ENCODE data around the gene POLD1.
A peak's percentile ranks its signal among the peaks of the same experiment; 100 is the strongest.
"Not testable (repeated sequence)": the region's sequence is repeated elsewhere in the genome, so short reads cannot be mapped to it uniquely, and the experiment has no call there.

The POLD1 gene

DNA sequence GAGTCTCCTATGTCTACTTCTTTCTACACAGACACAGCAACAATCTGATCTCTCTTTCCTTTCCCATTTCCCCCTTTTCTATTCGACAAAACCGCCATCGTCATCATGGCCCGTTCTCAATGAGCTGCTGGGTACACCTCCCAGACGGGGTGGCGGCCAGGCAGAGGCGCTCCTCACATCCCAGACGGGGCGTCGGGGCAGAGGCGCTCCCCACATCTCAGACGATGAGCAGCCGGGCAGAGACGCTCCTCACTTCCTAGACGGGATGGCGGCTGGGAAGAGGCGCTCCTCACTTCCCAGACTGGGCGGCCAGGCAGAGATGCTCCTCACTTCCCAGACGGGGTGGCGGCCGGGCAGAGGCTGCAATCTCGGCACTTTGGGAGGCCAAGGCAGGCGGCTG lies 6.8 kb downstream of the POLD1 start:
- DNase-seq (ENCODE audit: low read depth in 2 of 2), result not testable (repeated sequence)

DNA sequence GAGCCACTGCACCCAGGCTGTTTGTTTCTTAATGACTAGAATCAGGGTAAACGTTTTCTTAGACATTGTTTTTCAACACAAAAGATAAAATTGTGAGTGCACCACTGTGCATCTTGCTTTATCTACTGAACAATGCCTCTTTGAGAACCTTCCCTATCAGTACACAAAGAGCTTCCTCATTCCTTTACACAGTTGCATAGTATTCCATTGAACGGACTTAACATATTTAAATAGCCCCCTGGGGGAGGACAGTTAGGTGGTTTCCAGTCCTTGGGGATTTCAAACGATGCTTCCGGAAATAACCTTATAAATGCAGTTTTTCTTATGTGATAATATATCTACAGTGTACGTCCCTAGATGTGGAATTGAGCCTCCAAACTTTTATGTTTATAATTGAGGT lies 8.6 kb downstream of the POLD1 start:
- no peak for DNase-seq (ENCODE audit: low read depth in 2 of 2)

- DNase-seq (ENCODE audit: low read depth in 2 of 2), result no peak
These were observed 9.4 kb downstream of the POLD1 start for GRCh38 chr19:50393589-50393988.

DNA sequence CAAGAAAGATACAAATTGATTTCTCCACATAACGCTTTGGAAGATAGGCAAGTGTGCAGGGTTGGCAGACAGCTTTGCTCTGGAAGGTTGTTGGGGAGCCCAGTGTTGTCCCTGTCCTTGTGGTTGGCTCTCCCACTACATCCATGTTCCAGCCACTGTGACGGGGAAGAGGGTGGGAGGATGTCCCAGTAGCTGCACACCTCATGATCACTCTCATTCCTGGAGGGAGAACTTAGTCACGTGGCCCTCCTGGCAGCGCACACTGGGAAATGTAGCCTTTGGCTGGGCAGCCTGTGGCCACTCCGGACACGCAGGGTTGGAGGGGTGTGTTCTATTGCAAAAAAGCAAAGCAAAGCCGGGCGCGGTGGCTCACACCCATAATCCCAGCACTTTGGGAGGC lies 9.9 kb downstream of the POLD1 start:
- DNase-seq (ENCODE audit: low read depth in 2 of 2), result no peak

- no peak for DNase-seq (ENCODE audit: low read depth in 2 of 2)
These were observed 14.7 kb downstream of the POLD1 start for GRCh38 chr19:50398675-50399367.

DNA sequence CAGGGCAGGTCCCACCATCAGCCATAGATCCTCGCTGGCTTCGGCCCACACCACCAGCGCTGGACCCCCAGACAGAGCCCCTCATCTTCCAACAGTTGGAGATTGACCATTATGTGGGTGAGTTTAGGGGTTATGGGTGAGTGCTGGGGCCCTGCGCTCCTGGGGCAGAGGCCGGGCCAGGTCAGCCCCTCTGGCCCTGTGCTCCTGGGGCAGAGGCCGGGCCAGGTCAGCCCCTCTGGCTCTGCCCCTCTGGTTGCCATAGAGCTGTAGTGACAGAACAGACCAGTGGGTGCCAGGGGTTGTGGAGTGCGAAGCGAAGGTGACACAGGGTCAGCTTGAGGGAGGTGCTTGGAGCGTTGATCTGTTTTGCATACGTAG lies 15.2 kb downstream of the POLD1 start:
- no peak for DNase-seq (ENCODE audit: low read depth in 2 of 2)

DNA sequence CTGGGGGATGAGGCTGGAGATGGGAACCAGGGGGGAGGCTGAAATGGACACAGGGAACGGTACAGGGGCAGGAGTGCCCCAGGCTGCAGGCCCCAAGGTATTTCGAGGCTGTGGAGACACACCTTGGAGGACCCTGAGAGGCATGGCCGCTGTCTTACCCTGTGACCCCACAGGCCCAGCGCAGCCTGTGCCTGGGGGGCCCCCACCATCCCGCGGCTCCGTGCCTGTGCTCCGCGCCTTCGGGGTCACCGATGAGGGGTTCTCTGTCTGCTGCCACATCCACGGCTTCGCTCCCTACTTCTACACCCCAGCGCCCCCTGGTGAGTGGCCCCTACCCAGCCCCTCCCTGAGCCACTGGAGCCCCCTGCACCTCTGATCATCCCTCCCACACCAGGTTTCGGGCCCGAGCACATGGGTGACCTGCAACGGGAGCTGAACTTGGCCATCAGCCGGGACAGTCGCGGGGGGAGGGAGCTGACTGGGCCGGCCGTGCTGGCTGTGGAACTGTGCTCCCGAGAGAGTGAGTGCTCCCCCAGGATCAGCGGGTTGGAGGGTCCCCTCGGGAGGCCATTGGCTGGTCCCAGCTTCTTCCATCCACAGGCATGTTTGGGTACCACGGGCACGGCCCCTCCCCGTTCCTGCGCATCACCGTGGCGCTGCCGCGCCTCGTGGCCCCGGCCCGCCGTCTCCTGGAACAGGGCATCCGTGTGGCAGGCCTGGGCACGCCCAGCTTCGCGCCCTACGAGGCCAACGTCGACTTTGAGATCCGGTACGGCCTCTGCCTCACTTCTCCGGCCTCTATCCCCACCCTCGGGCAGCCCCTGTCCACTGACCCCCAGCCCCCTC lies 17.7 kb downstream of the POLD1 start:
- no peak for DNase-seq (ENCODE audit: low read depth in 2 of 2)

- no peak for DNase-seq (ENCODE audit: low read depth in 2 of 2)
These were observed 18.6 kb downstream of the POLD1 start for GRCh38 chr19:50402544-50403301.

DNA sequence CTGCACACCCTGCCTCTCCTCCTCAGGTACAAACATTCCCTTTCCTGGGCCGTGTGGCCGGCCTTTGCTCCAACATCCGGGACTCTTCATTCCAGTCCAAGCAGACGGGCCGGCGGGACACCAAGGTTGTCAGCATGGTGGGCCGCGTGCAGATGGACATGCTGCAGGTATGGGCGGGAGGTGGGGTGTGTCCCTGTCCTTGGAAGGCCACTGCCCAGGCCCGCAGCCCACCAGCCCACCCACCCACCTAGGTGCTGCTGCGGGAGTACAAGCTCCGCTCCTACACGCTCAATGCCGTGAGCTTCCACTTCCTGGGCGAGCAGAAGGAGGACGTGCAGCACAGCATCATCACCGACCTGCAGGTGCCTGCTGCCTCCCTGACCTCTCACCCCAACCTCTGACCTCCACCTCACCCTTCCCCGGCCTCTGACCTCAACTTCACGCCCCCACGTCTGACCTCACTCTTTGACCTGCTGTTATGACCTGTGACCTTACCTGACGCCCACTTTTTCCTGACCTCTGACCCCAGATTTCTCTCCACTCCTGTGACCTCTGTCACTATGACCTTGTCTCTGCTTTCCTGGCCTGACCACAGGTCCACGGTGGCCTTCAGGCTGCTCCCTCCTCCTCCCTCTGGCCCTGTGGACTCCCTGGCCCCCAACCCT lies 22.1 kb downstream of the POLD1 start:
- no peak for DNase-seq (ENCODE audit: low read depth in 2 of 2)

DNA sequence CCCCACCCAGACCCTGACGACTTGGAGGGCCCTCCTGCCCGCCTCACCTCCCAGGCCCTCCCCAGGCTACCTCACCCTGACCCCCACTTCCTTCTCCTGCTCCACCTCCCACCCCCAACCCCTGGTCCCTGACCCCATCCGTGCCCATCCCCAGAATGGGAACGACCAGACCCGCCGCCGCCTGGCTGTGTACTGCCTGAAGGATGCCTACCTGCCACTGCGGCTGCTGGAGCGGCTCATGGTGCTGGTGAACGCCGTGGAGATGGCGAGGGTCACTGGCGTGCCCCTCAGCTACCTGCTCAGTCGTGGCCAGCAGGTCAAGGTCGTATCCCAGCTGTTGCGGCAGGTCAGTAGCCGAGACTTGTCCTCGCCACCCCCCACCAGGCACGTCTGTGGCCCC lies 22.7 kb downstream of the POLD1 start:
- DNase-seq (ENCODE audit: low read depth in 2 of 2), result no peak

DNA sequence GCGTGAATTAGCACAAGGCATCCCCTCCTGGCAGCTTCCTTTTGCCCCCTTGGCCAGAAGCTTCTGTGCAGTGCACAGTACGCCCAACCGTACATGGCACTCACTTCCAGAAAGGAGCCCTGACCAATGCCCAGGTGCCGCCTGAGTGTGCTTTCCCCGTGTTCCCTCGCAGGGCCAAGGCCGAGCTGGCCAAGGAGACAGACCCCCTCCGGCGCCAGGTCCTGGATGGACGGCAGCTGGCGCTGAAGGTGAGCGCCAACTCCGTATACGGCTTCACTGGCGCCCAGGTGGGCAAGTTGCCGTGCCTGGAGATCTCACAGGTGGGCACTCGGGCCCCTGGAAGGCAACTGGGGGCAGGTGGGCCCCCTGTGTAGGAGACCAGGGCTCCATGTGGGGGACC lies 25.2 kb downstream of the POLD1 start:
- no peak for DNase-seq (ENCODE audit: low read depth in 2 of 2)

DNA sequence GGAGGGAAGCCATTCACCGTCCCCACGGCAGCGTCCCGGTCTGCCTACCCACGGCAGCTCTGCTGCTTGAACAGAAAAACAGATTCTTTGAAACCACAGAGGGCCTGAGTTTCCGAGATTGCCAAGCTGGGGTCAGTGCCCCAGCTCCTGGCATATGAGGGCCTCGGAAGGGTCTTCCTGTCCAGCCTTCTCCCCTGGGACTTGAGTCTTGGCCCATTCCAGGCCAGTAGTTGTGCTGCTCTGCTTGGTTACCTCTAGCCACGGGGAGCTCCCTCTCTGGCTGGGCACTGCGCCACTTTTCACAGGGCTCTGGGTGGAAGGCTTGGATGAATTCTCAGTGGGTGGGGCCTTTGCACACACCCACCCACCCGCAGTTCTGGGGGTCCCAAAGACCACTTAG lies 26.0 kb downstream of the POLD1 start:
- no peak for DNase-seq (ENCODE audit: low read depth in 2 of 2)

DNA sequence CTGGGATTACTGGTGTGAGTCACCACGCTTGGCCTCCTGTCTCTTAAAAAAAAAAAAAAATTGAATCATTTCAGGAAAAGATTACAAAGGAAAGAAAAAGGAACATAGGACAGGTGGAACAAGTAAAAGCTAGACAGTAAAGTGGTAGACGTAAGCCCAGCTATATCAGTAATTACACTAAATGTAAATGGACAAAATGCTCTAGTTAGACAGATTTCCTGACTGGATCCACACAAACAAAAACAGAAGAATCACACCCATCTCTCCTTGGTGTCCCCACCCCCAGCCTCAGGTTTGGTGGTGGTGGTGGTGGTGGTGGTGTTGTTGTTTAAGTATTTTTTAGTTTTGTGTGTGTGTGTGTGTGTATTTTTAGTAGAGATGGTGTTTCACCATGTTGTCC lies 28.3 kb downstream of the POLD1 start:
- no peak for DNase-seq (ENCODE audit: low read depth in 2 of 2)

DNA sequence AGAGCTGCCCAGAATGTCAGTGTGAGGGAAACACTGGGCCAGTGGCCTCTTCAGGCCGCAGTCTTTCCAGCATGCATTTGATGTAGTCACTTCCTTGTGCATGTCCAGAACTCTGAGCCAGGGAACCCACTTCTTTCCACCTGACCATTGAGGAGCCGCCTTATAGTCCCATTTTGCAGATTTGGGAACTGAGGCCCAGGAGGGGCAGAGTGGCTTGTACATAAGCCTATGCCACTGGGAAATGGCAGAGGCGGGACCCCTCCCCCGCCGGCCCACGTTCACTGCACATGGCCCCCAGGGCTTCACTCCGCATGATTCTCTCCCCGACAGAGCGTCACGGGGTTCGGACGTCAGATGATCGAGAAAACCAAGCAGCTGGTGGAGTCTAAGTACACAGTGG lies 28.9 kb downstream of the POLD1 start:
- DNase-seq (ENCODE audit: low read depth in 2 of 2), result no peak

GRCh38 chr19:50413531-50413930 lies 29.4 kb downstream of the POLD1 start:
- no peak for DNase-seq (ENCODE audit: low read depth in 2 of 2)

GRCh38 chr19:50414864-50415660 lies 30.9 kb downstream of the POLD1 start:
- DNase-seq (ENCODE audit: low read depth in 2 of 2), result peak; percentile 51 to 53

GRCh38 chr19:50415661-50416033 lies 31.5 kb downstream of the POLD1 start:
- no peak for DNase-seq (ENCODE audit: low read depth in 2 of 2)

DNA sequence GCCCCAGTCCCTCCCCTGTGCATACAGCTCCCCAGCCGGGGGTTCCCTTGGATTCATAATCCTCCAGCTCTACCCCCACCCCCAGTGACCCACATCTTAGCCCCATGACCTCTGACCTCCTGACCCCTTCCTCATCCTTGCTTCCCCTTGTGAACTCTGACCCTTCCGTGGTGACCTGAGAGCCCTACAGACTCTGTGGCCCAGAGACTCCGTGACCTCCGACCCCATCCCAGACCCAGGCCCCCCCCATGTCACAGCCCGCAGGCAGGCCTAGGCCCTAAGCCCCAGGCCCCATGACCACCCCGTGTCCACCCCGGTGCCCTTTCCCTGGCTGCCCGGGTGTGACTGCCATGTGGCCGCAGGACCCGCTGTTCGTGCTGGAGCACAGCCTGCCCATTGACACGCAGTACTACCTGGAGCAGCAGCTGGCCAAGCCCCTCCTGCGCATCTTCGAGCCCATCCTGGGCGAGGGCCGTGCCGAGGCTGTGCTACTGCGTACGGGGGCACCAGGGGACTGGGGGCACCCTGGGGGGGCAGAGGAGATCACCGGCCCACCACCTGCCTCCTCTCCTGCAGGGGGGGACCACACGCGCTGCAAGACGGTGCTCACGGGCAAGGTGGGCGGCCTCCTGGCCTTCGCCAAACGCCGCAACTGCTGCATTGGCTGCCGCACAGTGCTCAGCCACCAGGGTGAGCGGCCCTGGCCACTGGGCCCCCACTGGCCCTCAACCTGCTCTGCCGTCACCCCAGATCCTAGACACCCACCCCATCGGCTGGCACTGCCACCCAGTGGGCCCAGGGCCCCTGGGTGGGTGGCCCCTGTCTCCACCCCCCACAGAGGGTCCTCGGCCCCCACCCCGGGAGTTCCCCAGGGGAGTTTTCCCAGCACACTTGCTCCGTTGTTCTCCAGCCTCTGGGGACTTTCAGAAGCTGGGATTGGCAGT lies 32.2 kb downstream of the POLD1 start:
- DNase-seq (ENCODE audit: low read depth in 2 of 2), result no peak

DNA sequence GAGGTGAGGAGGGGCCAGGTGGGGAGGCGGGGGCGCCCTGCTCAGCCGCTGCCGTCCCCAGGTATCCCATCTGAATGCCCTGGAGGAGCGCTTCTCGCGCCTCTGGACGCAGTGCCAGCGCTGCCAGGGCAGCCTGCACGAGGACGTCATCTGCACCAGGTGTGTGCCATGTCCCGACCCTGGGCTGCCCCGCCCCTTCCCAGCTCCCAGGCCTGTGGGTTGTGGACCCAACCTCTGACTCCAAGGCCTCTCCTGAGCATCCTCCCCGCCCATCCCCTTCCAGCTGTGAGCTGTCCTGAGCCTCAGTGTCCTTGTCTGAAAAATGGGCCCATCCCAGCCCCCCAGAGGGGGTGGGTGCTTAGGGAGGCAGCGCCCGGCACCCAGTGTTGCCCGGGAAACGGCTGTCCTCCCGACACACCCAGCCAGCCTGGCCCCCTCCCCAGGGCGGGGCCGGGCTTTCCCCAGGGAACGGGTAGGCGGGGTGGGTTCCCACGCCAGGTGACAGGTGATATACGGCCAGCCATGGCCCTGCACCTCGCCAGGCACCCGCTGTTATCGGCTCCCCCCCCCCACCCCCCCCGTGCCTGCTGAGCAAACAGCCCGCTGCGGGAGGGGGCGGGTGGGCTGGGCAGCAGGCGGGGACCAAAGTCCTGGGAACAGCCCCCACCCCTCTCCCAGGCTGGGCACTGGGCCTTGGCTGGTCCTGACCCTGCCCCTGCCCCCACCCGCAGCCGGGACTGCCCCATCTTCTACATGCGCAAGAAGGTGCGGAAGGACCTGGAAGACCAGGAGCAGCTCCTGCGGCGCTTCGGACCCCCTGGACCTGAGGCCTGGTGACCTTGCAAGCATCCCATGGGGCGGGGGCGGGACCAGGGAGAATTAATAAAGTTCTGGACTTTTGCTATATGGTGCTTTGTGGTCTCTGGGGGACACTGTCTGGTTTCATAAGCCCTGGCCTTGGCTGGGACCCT lies 33.2 kb downstream of the POLD1 start:
- no peak for DNase-seq (ENCODE audit: low read depth in 2 of 2)
